HPDE6-E6E7 (cell line): ENCODE data around the gene MTO1.
"Not testable (repeated sequence)": the region's sequence is repeated elsewhere in the genome, so short reads cannot be mapped to it uniquely, and the experiment has no call there.

Experiments used
- DNase-seq: peaks from one replicate; pipeline ENCODE4 v3.0.0; 2011; ENCODE audit warnings: missing footprints; ENCODE audit errors: extremely low spot score

MTO1 gene, protein sequence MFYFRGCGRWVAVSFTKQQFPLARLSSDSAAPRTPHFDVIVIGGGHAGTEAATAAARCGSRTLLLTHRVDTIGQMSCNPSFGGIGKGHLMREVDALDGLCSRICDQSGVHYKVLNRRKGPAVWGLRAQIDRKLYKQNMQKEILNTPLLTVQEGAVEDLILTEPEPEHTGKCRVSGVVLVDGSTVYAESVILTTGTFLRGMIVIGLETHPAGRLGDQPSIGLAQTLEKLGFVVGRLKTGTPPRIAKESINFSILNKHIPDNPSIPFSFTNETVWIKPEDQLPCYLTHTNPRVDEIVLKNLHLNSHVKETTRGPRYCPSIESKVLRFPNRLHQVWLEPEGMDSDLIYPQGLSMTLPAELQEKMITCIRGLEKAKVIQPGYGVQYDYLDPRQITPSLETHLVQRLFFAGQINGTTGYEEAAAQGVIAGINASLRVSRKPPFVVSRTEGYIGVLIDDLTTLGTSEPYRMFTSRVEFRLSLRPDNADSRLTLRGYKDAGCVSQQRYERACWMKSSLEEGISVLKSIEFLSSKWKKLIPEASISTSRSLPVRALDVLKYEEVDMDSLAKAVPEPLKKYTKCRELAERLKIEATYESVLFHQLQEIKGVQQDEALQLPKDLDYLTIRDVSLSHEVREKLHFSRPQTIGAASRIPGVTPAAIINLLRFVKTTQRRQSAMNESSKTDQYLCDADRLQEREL

DNA sequence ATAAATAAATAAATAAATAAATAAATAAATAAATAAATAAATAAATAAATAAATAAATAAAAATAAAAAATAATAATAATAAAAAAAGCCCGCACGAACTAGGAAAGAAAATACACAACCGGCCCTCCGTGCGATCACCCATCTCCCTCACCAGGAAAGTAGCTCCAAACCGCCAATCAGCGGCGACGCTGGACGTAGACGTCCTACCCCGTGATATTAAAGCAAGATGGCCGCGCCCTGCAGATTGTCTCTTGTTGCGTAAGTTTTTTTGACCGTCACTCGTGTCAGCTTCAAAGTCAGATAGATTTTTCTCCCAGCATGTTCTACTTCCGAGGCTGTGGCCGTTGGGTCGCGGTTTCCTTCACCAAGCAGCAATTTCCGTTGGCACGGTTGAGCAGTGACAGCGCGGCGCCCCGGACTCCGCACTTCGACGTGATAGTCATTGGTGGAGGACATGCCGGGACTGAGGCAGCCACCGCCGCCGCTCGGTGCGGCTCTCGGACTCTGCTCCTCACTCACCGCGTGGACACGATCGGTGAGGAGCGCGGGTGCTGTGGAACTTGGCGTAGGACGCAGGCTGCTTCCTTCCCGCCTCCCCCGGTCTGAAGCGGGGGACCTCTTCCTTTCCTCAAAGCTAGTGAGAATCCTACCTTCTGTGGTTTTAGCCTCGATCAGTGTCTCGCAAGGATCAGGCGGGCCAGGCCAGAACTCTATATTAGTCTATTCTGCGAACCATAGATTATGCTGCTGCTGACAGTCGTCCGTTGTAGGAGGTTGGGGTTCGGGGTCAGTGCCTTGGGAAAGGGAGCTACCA is at the start of gene MTO1:
TSS of gene MTO1 (plus strand) at position 201 of the 814 bp plus-strand sequence. CDS start at position 319, 118 bp downstream.
- peak; percentile 81 for DNase-seq

DNA sequence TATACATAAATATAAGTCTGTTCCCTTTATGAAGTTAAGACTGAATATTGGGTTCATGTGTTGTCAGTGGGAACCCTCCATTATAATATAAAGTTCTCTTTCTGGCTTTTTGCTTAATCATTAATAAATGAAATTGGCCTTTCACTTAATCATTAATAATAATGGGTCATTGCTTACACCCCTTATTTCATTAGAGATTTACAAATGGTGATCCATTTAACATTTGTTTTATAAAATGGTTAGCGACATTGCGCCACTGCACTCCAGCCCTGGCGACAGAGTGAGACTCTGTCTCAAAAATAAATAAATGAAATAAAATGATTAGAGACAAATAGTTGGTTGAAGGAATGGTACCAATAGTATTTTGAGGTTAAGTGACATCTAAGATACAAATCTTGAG is 48.4 kb upstream of the MTO1 start:
- no peak for DNase-seq

DNA sequence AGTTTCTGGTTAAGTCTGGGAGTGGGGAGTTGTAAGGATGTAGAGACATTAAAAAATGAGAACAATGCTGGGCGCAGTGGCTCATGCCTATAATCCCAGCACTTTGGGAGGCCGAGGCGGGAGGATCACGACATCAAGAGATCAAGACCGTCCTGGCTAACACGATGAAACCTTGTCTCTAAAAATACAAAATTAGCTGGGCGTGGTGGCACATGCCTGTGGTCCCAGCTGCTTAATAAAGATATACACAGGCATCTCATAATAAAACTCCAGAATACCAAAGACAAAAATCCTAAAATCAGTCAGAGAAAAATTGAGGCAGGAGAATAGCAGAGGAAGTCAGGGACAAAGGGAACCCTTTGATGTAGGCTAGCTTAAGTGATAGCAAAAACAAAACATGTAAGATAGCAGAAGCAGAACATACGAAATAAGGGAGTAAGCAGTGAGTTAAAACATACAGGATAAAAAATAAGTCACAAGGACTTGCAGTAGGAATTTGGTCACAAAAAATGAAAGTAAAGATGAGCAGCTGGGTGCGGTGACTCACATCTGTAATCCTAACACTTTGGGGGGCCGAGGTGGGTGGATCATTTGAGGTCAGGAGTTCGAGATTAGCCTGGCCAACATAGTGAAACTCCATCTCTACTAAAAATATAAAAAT is 43.3 kb upstream of the MTO1 start:
- DNase-seq: no peak

DNA sequence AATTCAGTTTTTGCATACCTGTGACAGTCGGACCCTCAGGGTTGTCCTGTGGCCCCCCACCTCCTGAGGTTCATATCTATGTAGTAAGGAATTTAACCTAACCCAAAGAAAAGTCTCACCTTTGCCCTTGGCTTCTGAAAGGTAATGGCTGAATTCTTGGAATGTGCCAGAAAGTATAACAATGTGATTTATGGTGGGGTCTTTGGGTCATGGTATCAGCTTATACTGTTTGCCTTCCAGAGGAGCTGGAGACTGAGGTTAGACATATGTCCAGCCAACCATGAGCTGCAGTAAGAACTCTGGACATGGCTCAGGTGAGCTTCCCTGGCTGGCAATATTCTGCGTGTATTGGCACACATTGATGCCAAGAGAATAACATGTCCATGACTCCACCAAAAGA is 40.0 kb upstream of the MTO1 start:
- DNase-seq: no peak

DNA sequence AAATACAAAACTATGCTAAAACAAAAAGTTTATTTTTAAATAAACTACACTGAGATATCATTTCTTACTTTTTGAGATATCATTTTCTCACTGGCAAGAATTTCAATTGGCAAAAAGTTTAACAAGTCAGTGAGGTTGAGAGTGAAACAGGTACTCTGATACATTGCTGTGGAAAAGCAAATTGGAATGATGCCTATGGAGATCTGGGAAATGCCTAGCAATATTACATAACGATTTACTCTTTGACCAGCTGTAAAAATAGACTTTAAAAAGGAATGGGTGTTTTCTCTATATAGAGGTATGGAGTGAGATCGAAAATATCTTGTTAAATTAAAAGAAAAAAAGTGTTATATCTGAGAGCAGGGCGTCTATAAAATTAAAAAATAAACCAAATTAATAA is 26.3 kb upstream of the MTO1 start:
- no peak for DNase-seq

DNA sequence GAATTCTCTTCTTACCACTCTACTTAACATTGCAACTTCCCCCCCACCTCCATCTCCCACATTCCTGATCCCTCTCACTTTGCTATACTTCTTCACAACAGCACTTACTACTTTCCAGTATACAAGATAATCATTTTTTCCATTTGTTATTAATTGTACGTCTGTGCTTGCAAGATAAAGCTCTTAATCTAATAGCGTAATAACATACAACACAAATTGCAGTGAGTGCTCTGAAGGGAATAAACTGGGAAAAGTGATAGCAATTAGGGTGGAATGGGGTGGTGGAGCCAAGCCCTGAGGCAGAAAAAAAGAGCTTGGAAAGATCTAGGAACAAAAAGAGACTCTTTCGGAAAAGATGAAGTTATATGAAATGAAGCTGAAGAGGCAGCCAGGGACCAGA is 18.0 kb upstream of the MTO1 start:
- DNase-seq: no peak

DNA sequence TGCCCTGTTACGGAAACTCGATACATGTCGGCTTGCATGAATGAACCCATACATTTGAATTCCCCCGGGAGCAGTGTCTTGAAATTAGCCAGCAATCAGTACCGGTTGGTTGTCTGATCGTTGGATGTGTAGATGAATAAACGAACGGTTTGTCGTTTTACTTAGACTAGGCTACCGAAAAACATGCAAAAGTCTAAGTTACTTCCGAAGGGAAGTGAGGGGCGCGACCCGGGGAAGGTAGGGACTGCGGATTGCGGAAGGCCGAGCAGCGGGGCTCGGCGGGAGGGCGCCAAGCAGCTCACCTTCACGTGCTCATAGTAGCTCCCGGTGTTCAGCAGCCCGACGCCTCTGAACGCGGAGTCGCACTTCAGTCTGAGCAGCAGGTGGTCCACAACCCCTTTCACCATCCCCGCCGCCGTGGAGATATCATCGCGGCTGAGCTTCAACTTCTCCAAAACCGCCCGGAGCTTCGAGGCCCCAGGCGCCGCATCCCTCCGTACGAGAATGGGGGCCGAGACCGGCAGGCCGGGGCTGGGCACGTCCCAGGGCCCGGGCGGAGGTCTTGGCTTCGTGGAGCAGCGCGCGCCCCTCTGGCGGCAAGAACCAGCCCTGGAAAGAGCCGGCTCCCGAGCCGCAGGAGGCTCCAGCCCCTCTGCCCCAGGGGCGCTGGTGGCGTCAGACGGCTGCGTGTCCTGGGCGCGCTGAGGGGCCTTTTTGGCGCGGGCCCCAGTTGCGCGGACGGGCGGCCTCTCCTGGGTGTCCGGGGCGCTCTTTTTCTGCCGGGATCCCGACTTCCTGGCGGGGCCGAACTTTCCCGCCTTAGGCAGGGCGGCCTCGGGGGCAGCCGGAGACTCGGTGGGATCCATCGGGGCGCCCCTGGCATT is 10.1 kb upstream of the MTO1 start:
- DNase-seq: peak; percentile 21

DNA sequence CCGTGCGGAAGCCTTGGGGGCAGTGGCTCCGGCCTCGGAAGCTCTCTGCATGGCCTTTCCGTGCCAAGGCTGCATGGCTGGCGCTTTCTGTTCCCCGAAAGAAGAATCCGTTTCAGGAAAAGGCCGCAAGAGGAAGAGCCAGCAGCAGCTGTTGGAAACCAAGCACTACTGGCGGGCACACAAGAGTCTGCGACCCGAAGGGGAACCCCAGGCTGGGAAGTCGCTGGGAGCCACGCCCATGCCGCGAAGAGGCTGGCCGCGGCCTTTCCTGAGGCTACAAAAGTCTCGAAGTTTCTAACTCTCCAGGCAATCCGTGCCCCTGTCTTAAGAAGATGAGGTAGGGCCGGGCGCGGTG is 9.5 kb upstream of the MTO1 start, which contains the start of gene CGAS:
TSS of gene CGAS (minus strand) at position 191 of the 355 bp plus-strand sequence. CDS start at position 75, 116 bp downstream.
- DNase-seq: peak; percentile 64

DNA sequence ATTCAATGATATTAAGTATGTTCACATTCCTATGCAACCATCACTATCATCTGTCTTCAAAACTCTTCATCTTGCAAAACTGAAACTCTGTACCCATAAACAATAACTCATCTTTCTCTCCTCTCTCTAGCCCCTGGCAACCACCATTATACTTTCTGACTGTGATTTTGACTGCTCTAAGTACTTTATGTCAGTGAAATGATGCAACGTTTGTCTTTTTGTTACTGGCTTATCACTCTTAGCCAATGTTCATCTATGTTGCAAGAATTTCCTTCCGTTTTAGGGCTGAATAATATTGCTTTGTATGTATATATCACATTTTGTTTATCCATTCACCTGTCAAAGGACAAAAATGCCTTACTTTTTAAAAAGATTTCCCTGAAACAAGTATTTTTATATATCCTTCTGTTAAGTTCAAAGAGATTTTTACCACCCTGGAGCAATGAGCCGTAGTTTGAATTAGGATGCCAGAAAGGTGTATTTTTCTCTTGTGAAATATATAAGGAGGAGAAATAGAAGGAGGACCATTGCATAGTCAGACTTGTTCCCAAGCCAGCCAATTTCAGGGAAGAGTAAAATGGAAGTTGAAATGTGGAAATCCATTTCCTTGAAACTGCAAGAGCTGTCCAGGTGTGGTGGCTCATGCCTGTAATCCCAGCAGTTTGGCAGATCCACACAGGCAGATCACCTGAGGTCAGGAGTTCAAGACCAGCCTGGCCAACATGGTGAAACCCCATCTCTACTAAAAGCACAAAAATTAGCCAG is 5.5 kb upstream of the MTO1 start:
- peak; percentile 9 for DNase-seq

DNA sequence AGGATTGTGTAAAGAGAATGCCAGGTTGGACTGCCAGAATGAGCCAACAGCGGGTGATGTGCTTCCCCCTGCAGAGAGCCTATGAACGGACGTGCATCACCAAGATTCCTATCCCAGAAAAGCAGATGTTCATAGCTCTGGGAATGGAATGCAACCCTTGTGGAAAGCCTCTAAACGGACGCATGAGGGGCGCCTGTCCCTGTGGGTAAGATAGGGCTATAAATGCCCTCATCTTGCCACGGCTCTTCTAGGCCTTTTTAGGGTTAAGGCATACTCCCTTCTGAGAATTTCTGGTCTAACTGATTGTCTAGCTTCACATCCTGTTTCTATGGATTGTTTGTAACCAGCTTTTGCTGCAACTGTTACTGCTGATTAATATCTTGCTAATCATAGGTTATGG is 2.1 kb upstream of the MTO1 start:
- not testable (repeated sequence) for DNase-seq

DNA sequence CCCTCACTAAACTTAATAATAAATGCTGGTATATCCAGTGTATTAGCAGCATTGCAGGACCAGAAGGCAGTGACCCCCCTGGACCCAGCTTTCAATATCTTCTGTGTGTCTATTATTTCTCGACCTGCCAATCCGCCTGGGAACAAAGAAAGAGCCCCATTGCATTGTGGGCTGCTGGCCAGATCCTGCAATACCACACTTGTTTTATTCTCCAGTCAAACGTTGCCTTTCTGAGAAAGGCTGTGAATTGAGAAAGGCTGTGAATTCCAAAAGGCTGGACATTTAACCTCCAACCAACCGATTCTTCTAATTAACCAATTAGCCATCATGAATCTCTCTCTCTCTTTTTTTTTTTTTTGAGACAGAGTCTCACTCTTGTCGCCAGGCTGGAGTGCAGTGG is 1.5 kb upstream of the MTO1 start:
- DNase-seq: no peak

DNA sequence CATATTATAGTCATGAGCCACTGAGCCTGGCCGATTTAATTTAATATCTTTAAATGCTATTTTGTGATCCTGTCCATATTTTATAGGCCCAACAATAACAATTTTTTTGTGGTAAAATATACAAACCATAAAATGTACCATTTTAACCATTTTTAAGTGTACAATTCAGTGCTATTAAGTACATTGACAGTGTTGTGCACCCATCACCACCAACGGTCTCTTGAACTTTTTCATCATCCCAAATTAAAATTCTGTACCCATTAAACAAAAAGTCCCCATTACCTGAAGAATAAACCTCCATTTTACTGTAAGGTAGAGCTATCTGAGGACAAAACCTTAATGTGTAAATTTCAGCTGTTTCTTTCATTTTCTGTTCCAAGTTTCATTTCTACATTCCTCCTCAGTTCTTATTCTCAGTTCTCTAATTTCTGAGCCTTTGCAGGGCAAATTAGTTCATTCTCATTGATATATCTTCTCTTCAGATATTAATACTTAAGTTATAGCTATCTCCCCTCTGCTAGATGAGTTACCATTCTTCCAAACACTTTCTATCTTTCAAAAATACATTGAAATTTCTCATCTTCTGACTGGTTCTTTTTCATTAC is 10.3 kb downstream of the MTO1 start:
- no peak for DNase-seq

DNA sequence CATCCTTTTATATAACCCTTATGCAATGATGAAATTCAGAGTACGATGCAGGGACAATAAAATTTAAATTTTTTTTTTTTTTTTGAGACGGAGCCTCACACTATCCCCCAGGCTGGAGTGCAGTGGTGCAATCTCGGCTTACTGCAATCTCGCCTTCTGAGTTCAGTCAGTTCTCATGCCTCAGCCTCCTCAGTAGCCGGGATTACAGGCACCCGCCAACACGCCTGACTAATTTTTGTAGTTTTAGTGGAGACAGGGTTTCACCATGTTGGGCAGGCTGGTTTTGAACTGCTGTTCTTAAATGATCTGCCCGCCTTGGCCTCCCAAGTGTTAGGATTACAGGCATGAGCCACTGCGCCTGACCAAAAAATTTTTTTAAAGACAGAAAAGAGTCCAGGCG is 15.2 kb downstream of the MTO1 start:
- DNase-seq: no peak

DNA sequence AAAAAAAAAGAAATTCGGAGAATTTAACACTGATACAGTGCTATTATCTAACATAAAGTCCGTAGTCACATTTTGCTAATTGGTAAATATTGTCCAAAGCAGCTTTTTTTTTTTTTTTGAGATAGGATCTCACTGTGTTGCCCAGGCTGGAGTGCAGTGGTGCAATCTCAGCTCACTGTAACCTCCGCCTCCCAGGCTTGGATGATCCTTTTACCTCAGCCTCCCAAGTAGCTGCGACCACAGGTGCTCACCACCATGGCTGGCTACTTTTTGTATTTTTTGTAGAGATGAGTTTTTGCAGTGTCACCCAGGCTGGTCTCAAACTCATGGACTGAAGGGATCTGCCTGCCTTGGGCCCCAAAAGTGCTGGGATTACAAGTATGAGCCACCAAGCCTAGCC is 15.9 kb downstream of the MTO1 start:
- no peak for DNase-seq

DNA sequence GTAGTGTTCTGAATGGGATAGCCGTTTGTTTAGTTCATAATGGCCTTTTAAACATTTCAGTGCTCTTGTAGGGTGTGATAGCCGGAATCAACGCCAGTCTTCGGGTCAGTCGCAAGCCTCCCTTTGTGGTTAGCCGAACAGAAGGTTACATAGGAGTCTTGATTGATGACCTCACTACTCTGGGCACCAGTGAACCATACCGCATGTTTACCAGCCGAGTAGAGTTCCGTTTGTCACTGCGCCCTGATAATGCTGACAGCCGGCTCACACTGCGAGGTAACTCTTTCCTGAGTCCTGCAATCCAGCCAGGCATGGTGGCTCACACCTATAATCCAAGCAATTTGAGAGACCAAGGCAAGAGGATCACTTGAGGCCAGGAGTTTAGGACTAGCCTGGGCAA is 20.4 kb downstream of the MTO1 start:
- no peak for DNase-seq

DNA sequence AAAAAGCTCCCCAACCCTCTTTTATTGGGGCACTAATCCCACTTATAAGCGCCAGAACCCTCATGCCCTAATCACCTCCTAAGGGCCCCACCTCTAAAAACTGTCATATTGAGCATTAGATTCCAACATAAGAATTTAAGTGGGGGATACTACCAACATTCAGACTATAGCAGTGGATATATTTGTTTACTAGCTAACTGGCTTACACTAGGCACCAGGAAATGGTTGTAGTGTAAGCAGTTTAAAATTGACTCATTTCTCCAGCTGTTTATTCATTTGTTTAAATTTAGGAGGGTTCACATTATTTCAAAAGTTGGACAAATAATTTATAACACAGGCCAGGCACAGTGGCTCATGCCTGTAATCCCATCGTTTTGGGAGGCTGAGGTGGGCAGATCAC is 22.9 kb downstream of the MTO1 start:
- no peak for DNase-seq

DNA sequence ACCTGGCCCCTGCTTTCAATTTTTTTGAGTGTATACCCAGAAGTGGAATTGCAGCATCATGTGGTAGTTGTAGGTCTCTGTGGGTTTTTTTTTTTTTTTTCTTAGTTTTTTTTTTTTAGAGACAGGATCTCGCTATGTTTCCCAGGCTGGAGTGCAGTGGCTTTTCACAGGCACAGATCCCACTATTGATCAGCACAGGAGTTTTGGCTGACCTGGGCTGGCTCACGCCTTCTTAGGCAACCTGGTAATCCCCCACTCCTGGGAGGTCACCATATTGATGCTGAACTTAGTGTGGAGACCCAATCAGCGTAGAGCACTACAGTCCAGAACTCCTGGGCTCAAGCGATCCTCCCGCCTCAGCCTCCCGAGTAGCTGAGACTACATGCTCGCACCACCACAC is 25.9 kb downstream of the MTO1 start:
- DNase-seq: no peak

DNA sequence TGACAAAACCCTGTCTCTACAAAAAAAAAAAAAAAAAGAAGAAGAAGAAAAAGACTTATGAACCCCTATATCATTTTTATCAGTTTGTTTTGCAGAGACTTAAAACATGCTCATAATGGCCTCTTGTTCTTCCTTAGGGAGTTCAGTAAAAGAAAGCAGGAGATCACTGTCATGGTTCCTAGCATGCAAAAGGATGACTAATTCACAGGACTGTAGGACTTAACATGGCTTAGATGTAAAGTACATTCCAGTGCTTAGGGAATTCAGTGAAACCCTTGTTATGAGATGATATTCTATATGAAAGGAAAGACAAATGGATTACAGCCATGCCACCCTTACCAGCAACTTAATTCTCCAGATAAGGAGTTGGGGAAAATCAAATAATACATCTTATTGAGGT is 29.8 kb downstream of the MTO1 start:
- DNase-seq: no peak

DNA sequence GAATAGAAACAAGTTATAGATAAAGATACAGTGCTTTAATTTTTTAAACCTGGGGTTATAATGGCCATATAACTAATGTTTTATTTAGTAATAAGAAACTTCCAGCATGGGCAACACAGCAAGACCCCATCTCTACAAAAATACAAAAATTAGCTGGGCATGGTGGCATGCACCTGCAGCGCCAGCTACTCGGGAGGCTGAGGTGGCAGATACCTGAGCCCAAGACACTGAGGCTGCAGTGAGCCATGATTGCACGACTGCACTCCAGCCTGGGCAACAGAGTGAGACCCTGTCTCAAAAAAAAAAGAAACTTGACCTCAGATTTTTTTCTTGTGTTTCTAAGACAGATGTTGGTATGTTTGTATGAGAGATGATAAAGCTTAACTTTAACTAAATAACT is 36.4 kb downstream of the MTO1 start:
- DNase-seq: no peak
